Liver (tissue), 9 donors: Measurements from ENCODE around the gene MINK1. TPM values are rescaled to one million over a fixed set of nuclear protein-coding genes. Genes with fewer than 3 reads are reported as not detected.

Experiments used
- DNase-seq: peaks from one replicate; pipeline ENCODE4 v3.0.0-alpha.2; 2017; ENCODE audit warnings: low spot score
- H3K27ac ChIP-seq, 2 donors: one replicate each; pipeline ENCODE4 v1.7.0; 2013; ENCODE audit warnings: inconsistent platforms in 2 of 2, low read length in 2 of 2, control low read depth in 1 of 2, low read depth in 1 of 2, mild to moderate bottlenecking in 1 of 2
- H3K27me3 ChIP-seq, 4 donors: one replicate each; pipeline versions ENCODE4 v1.6.1 to v1.7.0; 2013; ENCODE audit warnings: low read length in 3 of 4, inconsistent platforms in 1 of 4, mild to moderate bottlenecking in 1 of 4, moderate library complexity in 1 of 4; ENCODE audit not compliant: control insufficient read depth in 4 of 4, insufficient read depth in 4 of 4
- H3K36me3 ChIP-seq, 4 donors: one replicate each; pipeline versions ENCODE4 v1.6.1 to v1.7.0; 2013; ENCODE audit warnings: low read length in 3 of 4, mild to moderate bottlenecking in 3 of 4, low read depth in 1 of 4, moderate library complexity in 1 of 4; ENCODE audit not compliant: control insufficient read depth in 4 of 4, insufficient read depth in 3 of 4
- H3K4me1 ChIP-seq, 4 donors: one replicate each; pipeline versions ENCODE4 v1.6.1 to v1.7.0; 2013; ENCODE audit warnings: low read length in 3 of 4, mild to moderate bottlenecking in 3 of 4, moderate library complexity in 1 of 4; ENCODE audit not compliant: control insufficient read depth in 4 of 4, insufficient read depth in 4 of 4
- H3K4me3 ChIP-seq, 3 donors: one replicate each; pipeline versions ENCODE4 v1.6.1 to v1.7.0; 2013; ENCODE audit warnings: low read length in 3 of 3, control low read depth in 1 of 3, low read depth in 1 of 3, mild to moderate bottlenecking in 1 of 3
- H3K9ac ChIP-seq, 2 donors: one replicate each; pipeline ENCODE4 v1.7.0; 2013; ENCODE audit warnings: low read length in 2 of 2, mild to moderate bottlenecking in 2 of 2, moderate library complexity in 2 of 2, control low read depth in 1 of 2, low read depth in 1 of 2
- H3K9me3 ChIP-seq, 4 donors: one replicate each; pipeline versions ENCODE4 v1.6.1 to v1.7.0; 2013; ENCODE audit warnings: low read length in 3 of 4; ENCODE audit not compliant: control insufficient read depth in 4 of 4
- CTCF ChIP-seq: fragments of 150-350 bp; IDR thresholded peaks from 2 replicates; pipeline ENCODE4 v1.5.1; 2017; ENCODE audit warnings: improper control_type of control experiment, low read depth, low read length; ENCODE audit not compliant: missing input control
- GABPA ChIP-seq, 2 donors: IDR thresholded peaks in 1 of 2; conservative IDR thresholded peaks in 1 of 2; 2 replicates each; pipeline ENCODE4 v1.6.1; 2016; ENCODE audit warnings: antibody characterized with exemption in 2 of 2, mild to moderate bottlenecking in 1 of 2, moderate library complexity in 1 of 2
- MAX ChIP-seq: IDR thresholded peaks from 2 replicates; pipeline ENCODE4 v1.6.1; 2016; ENCODE audit warnings: antibody characterized with exemption
- NR2F2 ChIP-seq: IDR thresholded peaks from 2 replicates; pipeline ENCODE4 v1.6.1; 2016; ENCODE audit warnings: antibody characterized with exemption
- RXRA ChIP-seq, 2 donors: IDR thresholded peaks; 2 replicates each; pipeline ENCODE4 v1.6.1; 2017 to 2018; ENCODE audit warnings: antibody characterized with exemption in 2 of 2, mild to moderate bottlenecking in 1 of 2
- SP1 ChIP-seq: IDR thresholded peaks from 2 replicates; pipeline ENCODE4 v1.6.1; 2018; ENCODE audit warnings: antibody characterized with exemption, mild to moderate bottlenecking
- TAF1 ChIP-seq: conservative IDR thresholded peaks from 2 replicates; pipeline ENCODE4 v1.6.1; 2016; ENCODE audit warnings: antibody characterized with exemption, mild to moderate bottlenecking
- ZBTB33 ChIP-seq: IDR thresholded peaks from 2 replicates; pipeline ENCODE4 v1.6.1; 2016; ENCODE audit warnings: antibody characterized with exemption
- WGBS: extraction: QIAGEN DNeasy Blood & Tissue Kit; methylation state at CpG from one replicate; pipeline ENCODE4 v1.1.7; 2013; 5-methylcytosine and 5-hydroxymethylcytosine counted together
- polyA plus RNA-seq, 2 donors: library from polyadenylated mRNA; stranded (reverse) in 1 of 2; unstranded in 1 of 2; fragments of 200-250 nt in 1 of 2; fragments of >200 nt in 1 of 2; fragmentation: Nextera tagmentation in 1 of 2; extraction: Ambion mirVana in 1 of 2; gene quantifications; one replicate each; pipeline versions ENCODE4 v1.2.1 to v1.2.3, GENCODE V29; 2013 to 2015
- total RNA-seq, 2 donors: library from RNA; depleted of rRNA; stranded (reverse); fragments of >200 nt; gene quantifications; one replicate each; pipeline ENCODE4 v1.2.3, GENCODE V29; 2014
- donor health status: healthy.
- donor health status: healthy.
- donor health status: healthy.
- donor health status: healthy.
- donor health status: healthy.

MINK1 gene
- total and polyA plus RNA-seq, 4 donors, result 6.9 to 30.6 (median 21.1) TPM

DNA sequence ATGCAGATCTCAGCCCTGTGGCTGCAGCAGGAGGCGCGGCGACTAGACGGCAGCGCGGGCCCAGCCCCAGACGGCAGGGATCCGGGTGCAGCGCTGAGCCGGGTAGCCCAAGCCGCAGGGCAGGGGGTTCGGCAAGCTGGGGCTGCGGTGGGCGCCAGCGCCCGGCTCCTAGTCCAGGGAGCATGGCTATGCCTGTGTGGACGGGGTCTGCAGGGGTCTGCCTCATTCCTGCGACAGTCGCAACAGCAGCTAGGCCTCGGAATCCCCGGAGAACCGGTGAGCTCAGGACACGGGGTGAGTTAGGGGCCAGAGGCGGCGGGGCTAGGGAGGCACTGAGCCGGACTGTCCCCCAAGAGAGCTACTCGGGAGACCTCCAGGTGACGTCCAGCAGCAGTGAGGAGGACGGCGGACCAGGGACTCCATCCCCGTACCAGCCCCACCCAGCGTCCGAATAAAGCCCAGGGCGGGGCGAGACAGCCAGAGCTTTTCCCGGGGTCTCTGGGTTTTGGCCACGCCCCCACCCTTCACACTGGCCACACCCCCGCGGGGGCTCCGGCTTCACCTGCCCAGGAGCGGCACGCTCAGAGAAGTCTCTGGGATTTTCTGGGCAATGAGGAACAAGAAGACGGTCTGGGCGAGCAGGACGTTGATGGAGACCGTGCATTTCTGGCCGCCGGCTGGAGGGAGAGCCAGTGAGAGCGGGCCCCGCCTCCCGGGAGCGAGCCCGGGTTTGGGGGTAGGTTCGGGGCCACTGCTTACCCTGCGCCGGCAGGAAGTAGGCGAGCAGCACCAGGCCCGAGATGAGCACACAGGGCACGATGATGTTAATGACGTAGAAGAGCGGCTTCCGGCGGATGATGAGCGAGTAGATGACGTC is 67.3 kb downstream of the MINK1 start:
- peaks cover 0 to 14% (median 6%) of the 10 kb centered on the region in 4 donors for H3K36me3 ChIP-seq
- WGBS, result 48% methylated on average over 65 of the region's 65 CpGs
- no peak for DNase-seq
- H3K9me3 ChIP-seq, result no peaks in the 10 kb centered on the region
- peak overlapping the region in 1 of 3 donors; percentile 61 for H3K4me3 ChIP-seq
- peak overlapping the region in 1 of 2 donors; percentile 25 for H3K27ac ChIP-seq
- no peaks in the 10 kb centered on the region for H3K27me3 ChIP-seq
- TF ChIP-seq CTCF (no peak), NR2F2 (no peak), ZBTB33 (no peak), RXRA (IDR thresholded peaks at IDR 0.05) (no peak), SP1 (no peak), GABPA (IDR thresholded peaks at IDR 0.05 in 1 of 2, conservative IDR thresholded peaks at IDR 0.05 in 1 of 2) (peak in 1 of 2 donors; percentile 44), MAX (no peak), TAF1 (no peak)
- H3K9ac ChIP-seq, result peak overlapping the region in 1 of 2 donors; percentile 57
- H3K4me1 ChIP-seq, result peaks cover 6 to 42% (median 25%) of the 10 kb centered on the region in 4 donors

DNA sequence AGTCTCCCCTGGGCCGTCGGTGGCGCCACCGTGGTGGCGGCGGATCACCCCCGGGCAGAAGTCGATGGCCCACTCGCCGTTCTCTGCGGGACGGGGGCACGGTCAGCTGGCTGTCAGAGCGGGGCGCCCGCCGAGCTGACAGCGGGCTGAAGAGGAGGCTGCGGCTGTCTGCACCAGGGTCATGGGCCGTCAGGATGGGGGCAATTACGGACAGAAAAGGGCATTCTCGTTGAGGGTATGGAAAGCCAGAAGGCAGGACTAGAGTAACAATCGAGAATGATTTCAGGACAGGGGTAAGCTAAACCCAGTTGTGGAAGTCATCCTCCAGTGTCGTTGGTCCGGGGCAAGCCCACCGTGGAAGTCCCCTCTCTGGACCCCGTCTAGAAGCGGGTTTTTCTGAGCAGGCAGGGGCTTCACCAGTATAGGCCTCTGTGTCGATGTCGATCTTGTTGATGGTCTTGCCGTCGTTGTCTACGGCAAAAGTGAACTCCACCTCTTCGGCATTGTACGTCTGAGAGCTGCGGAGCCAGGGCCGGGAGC is 68.0 kb downstream of the MINK1 start:
- no peaks in the 10 kb centered on the region for H3K27me3 ChIP-seq
- TF ChIP-seq RXRA (IDR thresholded peaks at IDR 0.05) (no peak), ZBTB33 (no peak), NR2F2 (peak; percentile 19)
- H3K9me3 ChIP-seq, result no peaks in the 10 kb centered on the region
- peaks cover 6 to 42% (median 25%) of the 10 kb centered on the region in 4 donors for H3K4me1 ChIP-seq
- H3K36me3 ChIP-seq, result peaks cover 0 to 7% (median 2%) of the 10 kb centered on the region in 4 donors
- no peak for DNase-seq
- peak overlapping the region in 1 of 2 donors; percentile 51 for H3K9ac ChIP-seq
- 66% methylated on average over 37 of the region's 37 CpGs for WGBS
- peak overlapping the region; percentile 25 to 34 for H3K27ac ChIP-seq
- no peak overlapping the region for H3K4me3 ChIP-seq
